22Rv1 (cell line): ENCODE measurements around the gene GLOD4.
"Not testable (repeated sequence)": the region's sequence is repeated elsewhere in the genome, so short reads cannot be mapped to it uniquely, and the experiment has no call there.

Experiments
- H3K27ac ChIP-seq: fragments of 450-650 bp; 2 replicates; pipeline ENCODE4 v1.5.1; 2017
- ZFX ChIP-seq: fragments of 450-650 bp; IDR thresholded peaks from 2 replicates; pipeline ENCODE4 v1.6.1; 2017; ENCODE audit warnings: antibody characterized with exemption, borderline replicate concordance
- TF ChIP-seq, protein P1 (sequence below): fragments of 450-650 bp; IDR thresholded peaks from 2 replicates; pipeline ENCODE4 v1.5.1; 2017; ENCODE audit warnings: mild to moderate bottlenecking

The GLOD4 gene, protein sequence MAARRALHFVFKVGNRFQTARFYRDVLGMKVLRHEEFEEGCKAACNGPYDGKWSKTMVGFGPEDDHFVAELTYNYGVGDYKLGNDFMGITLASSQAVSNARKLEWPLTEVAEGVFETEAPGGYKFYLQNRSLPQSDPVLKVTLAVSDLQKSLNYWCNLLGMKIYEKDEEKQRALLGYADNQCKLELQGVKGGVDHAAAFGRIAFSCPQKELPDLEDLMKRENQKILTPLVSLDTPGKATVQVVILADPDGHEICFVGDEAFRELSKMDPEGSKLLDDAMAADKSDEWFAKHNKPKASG

DNA sequence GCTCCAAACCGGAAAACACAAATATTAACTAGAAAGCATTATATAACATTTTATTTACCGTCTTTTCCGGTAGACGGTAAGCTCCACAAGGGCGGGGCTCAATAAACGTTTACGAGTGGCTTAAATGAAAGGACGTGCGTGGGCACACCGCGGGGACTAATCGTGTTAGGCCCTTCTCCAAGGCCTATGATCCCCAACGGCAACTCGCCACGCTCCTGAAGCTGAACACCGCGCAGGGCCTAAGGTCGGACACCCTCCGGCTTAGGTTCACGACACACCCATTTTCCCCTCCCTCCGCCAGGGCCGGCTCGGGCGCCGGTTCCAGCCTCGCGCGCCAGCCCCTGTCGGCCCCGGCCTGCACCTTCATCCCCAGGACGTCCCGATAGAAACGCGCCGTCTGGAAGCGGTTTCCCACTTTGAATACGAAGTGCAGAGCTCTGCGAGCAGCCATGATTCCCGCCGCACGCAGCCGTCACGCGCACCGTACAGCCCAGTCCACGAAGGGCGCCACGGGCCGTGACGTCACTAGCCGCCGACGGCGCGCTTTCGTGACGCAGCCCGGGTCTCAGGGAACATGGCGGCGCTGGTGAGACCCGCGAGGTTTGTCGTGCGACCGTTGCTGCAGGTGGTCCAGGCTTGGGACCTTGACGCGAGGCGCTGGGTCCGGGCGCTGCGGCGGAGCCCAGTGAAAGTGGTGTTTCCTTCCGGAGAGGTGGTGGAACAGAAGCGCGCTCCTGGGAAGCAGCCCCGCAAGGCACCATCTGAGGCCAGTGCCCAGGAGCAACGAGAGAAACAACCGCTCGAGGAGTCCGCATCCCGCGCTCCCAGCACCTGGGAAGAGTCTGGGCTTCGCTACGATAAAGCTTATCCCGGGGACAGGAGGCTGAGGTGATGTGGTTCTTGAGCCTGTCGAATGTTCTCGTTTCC lies at the start of gene GLOD4, which contains the start of gene MRM3:
GLOD4 (minus strand) TSS at position 476 of the 927 bp plus-strand sequence; CDS start at position 451, 25 bp downstream.
MRM3 (plus strand) TSS at position 549 of the 927 bp plus-strand sequence; CDS start at position 575, 26 bp downstream.
- H3K27ac ChIP-seq = peak within 1 kb of the TSS; percentile 76
- TF ChIP-seq, protein P1, sequence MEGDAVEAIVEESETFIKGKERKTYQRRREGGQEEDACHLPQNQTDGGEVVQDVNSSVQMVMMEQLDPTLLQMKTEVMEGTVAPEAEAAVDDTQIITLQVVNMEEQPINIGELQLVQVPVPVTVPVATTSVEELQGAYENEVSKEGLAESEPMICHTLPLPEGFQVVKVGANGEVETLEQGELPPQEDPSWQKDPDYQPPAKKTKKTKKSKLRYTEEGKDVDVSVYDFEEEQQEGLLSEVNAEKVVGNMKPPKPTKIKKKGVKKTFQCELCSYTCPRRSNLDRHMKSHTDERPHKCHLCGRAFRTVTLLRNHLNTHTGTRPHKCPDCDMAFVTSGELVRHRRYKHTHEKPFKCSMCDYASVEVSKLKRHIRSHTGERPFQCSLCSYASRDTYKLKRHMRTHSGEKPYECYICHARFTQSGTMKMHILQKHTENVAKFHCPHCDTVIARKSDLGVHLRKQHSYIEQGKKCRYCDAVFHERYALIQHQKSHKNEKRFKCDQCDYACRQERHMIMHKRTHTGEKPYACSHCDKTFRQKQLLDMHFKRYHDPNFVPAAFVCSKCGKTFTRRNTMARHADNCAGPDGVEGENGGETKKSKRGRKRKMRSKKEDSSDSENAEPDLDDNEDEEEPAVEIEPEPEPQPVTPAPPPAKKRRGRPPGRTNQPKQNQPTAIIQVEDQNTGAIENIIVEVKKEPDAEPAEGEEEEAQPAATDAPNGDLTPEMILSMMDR = no peak
- TF ChIP-seq ZFX = no peak

DNA sequence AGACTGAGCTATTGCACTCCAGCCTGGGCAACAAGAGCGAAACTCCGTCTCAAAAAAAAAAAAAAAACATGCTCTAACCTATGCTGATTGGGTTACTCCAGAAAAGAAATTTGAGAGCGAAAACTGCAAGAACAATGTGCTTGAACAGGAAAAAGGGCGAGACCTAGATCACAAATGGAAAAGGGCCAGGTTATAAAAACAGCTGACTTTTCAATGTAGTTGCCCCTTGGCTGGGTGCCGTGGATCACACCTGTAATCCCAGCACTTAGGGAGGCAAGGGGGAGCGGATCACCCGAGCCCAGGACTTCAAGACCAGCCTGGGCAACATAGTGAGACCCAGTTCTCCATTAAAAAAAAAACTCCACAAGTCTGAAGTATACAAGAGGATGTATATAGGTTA lies 48.9 kb upstream of the GLOD4 start:
- TF ChIP-seq ZFX = no peak
- TF ChIP-seq, protein P1 = no peak
- no peak overlapping the region for H3K27ac ChIP-seq

DNA sequence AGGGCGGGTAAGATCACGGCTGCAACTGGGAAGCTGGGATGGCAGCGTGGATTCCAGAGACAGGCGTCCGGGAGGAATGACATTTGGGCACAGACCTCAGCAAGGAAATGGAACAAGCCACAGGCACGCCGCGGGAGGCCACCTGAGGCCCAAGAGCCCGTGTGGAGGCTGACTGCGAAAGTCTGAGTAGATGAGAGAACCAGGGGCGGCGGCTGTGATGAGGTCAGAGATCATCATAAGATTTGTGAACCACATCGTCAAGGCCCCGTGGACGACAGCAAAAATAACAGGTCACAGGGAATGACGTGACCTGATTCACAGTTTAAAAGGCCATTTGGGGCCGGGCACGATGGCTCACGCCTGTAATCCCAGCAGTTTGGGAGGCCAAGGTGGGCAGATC lies 48.3 kb upstream of the GLOD4 start:
- TF ChIP-seq ZFX = no peak
- TF ChIP-seq, protein P1 = no peak

DNA sequence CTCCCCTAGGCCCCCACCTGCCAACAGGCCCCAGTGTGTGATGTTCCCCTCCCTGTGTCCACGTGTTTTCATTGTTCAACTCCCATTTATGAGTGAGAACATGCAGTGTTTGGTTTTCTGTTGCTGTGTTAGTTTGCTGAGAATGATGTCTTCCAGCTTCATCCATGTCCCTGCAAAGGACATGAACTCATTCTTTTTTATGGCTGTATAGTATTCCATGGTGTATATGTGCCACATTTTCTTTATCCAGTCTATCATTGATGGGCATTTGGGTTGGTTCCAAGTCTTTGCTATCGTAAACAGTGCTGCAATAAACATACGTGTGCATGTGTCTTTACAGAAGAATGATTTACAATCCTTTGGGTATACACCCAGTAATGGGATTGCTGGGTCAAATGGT lies 47.5 kb upstream of the GLOD4 start:
- not testable (repeated sequence) for H3K27ac ChIP-seq

More for the DNA sequence above, 48.3 kb upstream of the GLOD4 start:
- no peak overlapping the region for H3K27ac ChIP-seq

DNA sequence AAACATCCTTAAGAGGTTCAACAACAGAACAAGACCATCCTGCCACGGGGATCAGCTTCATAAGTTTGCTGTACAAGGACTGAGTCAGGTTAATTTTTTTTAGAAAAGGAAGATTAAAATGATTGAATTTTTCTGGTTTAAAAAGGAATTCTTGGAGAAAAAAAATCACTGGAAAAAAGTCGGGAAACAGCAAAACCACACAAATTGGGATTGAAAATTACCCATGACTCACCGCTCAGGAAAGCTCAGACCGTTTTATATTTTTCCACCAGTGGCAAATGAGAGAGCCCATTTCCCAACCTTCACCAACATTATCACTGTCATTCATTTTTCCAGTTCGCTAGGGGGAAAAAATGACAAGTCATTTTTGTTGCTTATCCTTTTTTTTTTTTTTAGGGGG lies 46.7 kb upstream of the GLOD4 start:
- TF ChIP-seq ZFX = no peak
- TF ChIP-seq, protein P1 = no peak
- no peak overlapping the region for H3K27ac ChIP-seq

DNA sequence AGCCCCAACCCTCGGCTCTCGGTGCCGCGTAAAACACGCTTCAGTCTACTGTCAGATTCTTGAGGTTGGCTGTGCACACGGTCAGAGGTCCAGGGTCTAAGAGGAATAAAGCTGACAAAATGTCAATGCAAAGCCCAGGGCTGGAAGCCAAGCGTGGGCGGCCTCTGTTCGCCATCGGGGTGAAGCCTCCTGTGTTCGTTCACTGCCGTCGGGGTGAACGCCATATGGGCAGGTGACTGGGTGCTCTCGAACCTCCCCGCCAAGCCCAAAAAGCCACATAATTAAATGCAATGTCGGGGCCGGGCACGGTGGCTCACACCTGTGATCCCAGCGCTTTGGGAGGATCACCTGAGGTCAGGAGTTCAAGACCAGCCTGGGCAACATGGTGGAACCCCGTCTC lies 44.7 kb upstream of the GLOD4 start:
- TF ChIP-seq ZFX = no peak
- TF ChIP-seq, protein P1 = no peak
- H3K27ac ChIP-seq = no peak overlapping the region

DNA sequence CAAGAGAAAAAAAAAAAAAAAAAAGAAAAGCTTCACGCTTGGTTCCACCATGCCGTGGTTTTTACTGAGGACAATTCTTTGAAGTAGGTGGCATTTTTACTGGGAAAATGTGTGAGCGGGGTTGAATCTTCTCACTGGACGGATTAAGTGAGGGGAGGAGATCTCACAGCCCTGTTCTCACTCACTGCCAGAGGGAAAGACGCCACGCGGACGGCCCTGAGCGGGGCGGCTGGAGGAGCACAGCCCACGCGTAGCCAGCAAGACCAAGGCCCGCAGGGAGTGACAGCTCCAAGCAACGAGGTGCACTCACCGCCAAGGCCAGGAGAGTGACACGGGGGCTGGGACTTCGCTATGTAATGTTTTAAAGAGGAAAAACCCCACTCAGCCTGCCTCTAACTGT lies 43.1 kb upstream of the GLOD4 start:
- TF ChIP-seq, protein P1 = no peak
- no peak for TF ChIP-seq ZFX
- H3K27ac ChIP-seq = no peak overlapping the region
